ENCODE measurements around the gene PGAM4. TPM values are rescaled to one million over a fixed set of nuclear protein-coding genes. Genes with fewer than 3 reads are reported as not detected.
A peak's percentile ranks its signal among the peaks of the same experiment; 100 is the strongest.
"Not testable (repeated sequence)": the region's sequence is repeated elsewhere in the genome, so short reads cannot be mapped to it uniquely, and the experiment has no call there.

Gene PGAM4
- total and polyA plus RNA-seq, 8 donors: not detected

GRCh38 chrX:77949840-77950239, 19.6 kb downstream of the PGAM4 start:
- intact Hi-C loops (cut with DNase I; ENCODE audit: low total_unique reads): no loop called here
- no peak for DNase-seq
- H3K36me3 ChIP-seq: no peaks in the 10 kb centered on the region
- 72 to 77% (median 74%) methylated on average over 2 of the region's 2 CpGs for WGBS, 5 donors
- no peak for TF ChIP-seq CTCF (IDR thresholded peaks at IDR 0.05)
- TF ChIP-seq POLR2AphosphoS5 (IDR thresholded peaks at IDR 0.05): no peak
- no peak overlapping the region for H3K4me3 ChIP-seq
- no peaks in the 10 kb centered on the region for H3K9me3 ChIP-seq
- H3K27ac ChIP-seq: no peak overlapping the region
- H3K4me1 ChIP-seq: peaks cover 0 to 25% (median 8%) of the 10 kb centered on the region in 4 donors
- no peaks in the 10 kb centered on the region for H3K27me3 ChIP-seq

- Histone ChIP-seq H3K4me3 (no peak overlapping the region), H3K27ac (no peak overlapping the region), H3K4me1 (peaks cover 0 to 17% (median 0%) of the 10 kb centered on the region in 4 donors), H3K9me3 (no peaks in the 10 kb centered on the region), H3K36me3 (no peaks in the 10 kb centered on the region), H3K27me3 (no peaks in the 10 kb centered on the region)
- 72 to 96% (median 87%) methylated on average over 2 of the region's 2 CpGs for WGBS, 5 donors
- intact Hi-C loops (cut with DNase I; ENCODE audit: low total_unique reads): no loop called here
- no peak for TF ChIP-seq POLR2AphosphoS5 (IDR thresholded peaks at IDR 0.05)
- TF ChIP-seq POLR2A (IDR thresholded peaks at IDR 0.05): no peak
- no peak for TF ChIP-seq CTCF (IDR thresholded peaks at IDR 0.05)
- TF ChIP-seq EP300 (IDR thresholded peaks at IDR 0.05): no peak
- no peak for DNase-seq
Measured at GRCh38 chrX:77946571-77946970, 22.9 kb downstream of the PGAM4 start.

DNA sequence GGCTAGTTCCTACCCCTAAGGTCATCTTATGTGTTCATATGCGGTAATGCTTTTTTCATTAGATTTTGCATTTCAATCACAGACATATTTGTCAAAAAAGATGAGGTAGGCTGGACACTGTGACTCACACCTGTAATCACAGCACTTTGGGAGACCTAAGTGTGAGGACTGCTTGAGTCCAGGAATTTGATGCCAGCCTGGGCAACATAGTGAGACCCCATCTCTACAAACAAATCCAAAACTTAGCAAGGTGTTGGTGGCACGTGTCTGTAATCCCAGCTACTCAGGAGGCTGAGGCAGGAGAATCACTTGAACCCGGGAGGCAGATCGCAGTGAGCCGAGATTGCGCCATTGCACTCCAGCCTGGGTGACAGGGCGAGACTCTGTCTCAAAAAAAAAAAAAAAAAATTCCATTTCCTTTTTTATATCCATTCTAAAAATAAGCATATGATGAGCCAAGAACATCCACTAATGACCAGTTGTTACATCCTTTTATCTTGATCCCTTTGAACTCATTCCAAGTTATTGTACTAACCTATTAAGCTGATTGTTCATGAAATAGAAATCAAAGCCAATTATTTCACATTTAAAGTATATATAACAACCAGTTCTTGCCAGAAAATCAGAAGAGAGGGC, 23.4 kb downstream of the PGAM4 start:
- intact Hi-C loops (cut with DNase I; ENCODE audit: low total_unique reads): no loop called here
- H3K27ac ChIP-seq: no peak overlapping the region
- 74 to 95% (median 88%) methylated on average over 4 to 7 of the region's 7 CpGs for WGBS, 5 donors

GRCh38 chrX:77945031-77945430, 24.4 kb downstream of the PGAM4 start:
- H3K4me3 ChIP-seq; H3K27me3 ChIP-seq; H3K27ac ChIP-seq; H3K9me3 ChIP-seq; intact Hi-C loops (cut with DNase I; ENCODE audit: low total_unique reads); DNase-seq; H3K36me3 ChIP-seq: not testable (repeated sequence)
- WGBS, 5 donors: 87 to 94% (median 92%) methylated on average over 6 of the region's 6 CpGs
- peaks cover 0 to 16% (median 0%) of the 10 kb centered on the region in 4 donors for H3K4me1 ChIP-seq

More for the DNA sequence above, 23.4 kb downstream of the PGAM4 start:
- Histone ChIP-seq H3K27me3 (no peaks in the 10 kb centered on the region), H3K4me3 (no peak overlapping the region), H3K36me3 (no peaks in the 10 kb centered on the region), H3K9me3 (no peaks in the 10 kb centered on the region), H3K4me1 (peaks cover 0 to 17% (median 0%) of the 10 kb centered on the region in 4 donors)
- DNase-seq: no peak
- no peak for TF ChIP-seq POLR2AphosphoS5 (IDR thresholded peaks at IDR 0.05)
- no peak for TF ChIP-seq EP300 (IDR thresholded peaks at IDR 0.05)
- no peak for TF ChIP-seq POLR2A (IDR thresholded peaks at IDR 0.05)
- no peak for TF ChIP-seq CTCF (IDR thresholded peaks at IDR 0.05)

GRCh38 chrX:77938083-77938680, 31.3 kb downstream of the PGAM4 start:
- peaks cover 0 to 36% (median 15%) of the 10 kb centered on the region in 4 donors for H3K4me1 ChIP-seq
- no peaks in the 10 kb centered on the region for H3K27me3 ChIP-seq
- WGBS, 5 donors: 42 to 74% (median 60%) methylated on average over 4 of the region's 4 CpGs
- no peaks in the 10 kb centered on the region for H3K9me3 ChIP-seq
- DNase-seq: no peak
- H3K4me3 ChIP-seq: no peak overlapping the region
- TF ChIP-seq CTCF (IDR thresholded peaks at IDR 0.05): no peak
- TF ChIP-seq POLR2AphosphoS5 (IDR thresholded peaks at IDR 0.05): no peak
- TF ChIP-seq EP300 (IDR thresholded peaks at IDR 0.05): no peak
- TF ChIP-seq POLR2A (IDR thresholded peaks at IDR 0.05): no peak
- peak overlapping the region in 1 of 5 donors; percentile 51 for H3K27ac ChIP-seq
- no peaks in the 10 kb centered on the region for H3K36me3 ChIP-seq
- intact Hi-C loops (cut with DNase I; ENCODE audit: low total_unique reads): no loop called here
